ENCODE results near the gene TSHR.

Gene TSHR

GRCh38 chr14:81137316-81137715 is 181.9 kb downstream of the TSHR start:
- no peak for DNase-seq (ENCODE audit: low spot score)

- no peak for DNase-seq (ENCODE audit: low spot score)
Measured at GRCh38 chr14:81138429-81138828, 183.0 kb downstream of the TSHR start.

- no peak for DNase-seq (ENCODE audit: low spot score)
Measured at GRCh38 chr14:81141426-81141825, 186.0 kb downstream of the TSHR start.

- no peak for DNase-seq (ENCODE audit: low spot score)
Measured at GRCh38 chr14:81143793-81144192, 188.4 kb downstream of the TSHR start.

- DNase-seq (ENCODE audit: low spot score): no peak
Measured at GRCh38 chr14:81144824-81145603, 189.6 kb downstream of the TSHR start.

- no peak for DNase-seq (ENCODE audit: low spot score)
Measured at GRCh38 chr14:81147140-81147897, 191.9 kb downstream of the TSHR start.

GRCh38 chr14:81148635-81149034 is 193.2 kb downstream of the TSHR start:
- DNase-seq (ENCODE audit: low spot score): no peak

- DNase-seq (ENCODE audit: low spot score): no peak
Measured at GRCh38 chr14:81153187-81153586, 197.8 kb downstream of the TSHR start.

GRCh38 chr14:81157431-81157830 is 202.0 kb downstream of the TSHR start:
- DNase-seq (ENCODE audit: low spot score): no peak

- DNase-seq (ENCODE audit: low spot score): no peak
Measured at GRCh38 chr14:81161088-81161487, 205.7 kb downstream of the TSHR start.

- DNase-seq (ENCODE audit: low spot score): no peak
Measured at GRCh38 chr14:81161749-81162148, 206.3 kb downstream of the TSHR start.

- DNase-seq (ENCODE audit: low spot score): no peak
Measured at GRCh38 chr14:81162941-81163340, 207.5 kb downstream of the TSHR start.

- DNase-seq (ENCODE audit: low spot score): peak; percentile 41
Measured at GRCh38 chr14:81164167-81164774, 208.8 kb downstream of the TSHR start.

- no peak for DNase-seq (ENCODE audit: low spot score)
Measured at GRCh38 chr14:81165188-81165587, 209.8 kb downstream of the TSHR start.

GRCh38 chr14:81166121-81166520 is 210.7 kb downstream of the TSHR start:
- DNase-seq (ENCODE audit: low spot score): no peak

- DNase-seq (ENCODE audit: low spot score): no peak
Measured at GRCh38 chr14:81169267-81169666, 213.8 kb downstream of the TSHR start.

GRCh38 chr14:81169711-81170103 is 214.3 kb downstream of the TSHR start:
- DNase-seq (ENCODE audit: low spot score): no peak

GRCh38 chr14:81170104-81170828 is 214.8 kb downstream of the TSHR start:
- DNase-seq (ENCODE audit: low spot score): peak; percentile 89

GRCh38 chr14:81170829-81171195 is 215.4 kb downstream of the TSHR start:
- DNase-seq (ENCODE audit: low spot score): no peak

- DNase-seq (ENCODE audit: low spot score): no peak
Measured at GRCh38 chr14:81172353-81172752, 216.9 kb downstream of the TSHR start.

GRCh38 chr14:81172881-81173280 is 217.5 kb downstream of the TSHR start:
- no peak for DNase-seq (ENCODE audit: low spot score)

GRCh38 chr14:81176241-81176640 is 220.8 kb downstream of the TSHR start:
- peak; percentile 8 for DNase-seq (ENCODE audit: low spot score)
